Testis (tissue), 2 donors: ENCODE measurements around the gene ZNF862.

ENCODE experiments used
- POLR2A ChIP-seq: fragments of 450-650 bp; IDR thresholded peaks from one replicate; pipeline ENCODE4 v1.6.1; 2017; ENCODE audit warnings: antibody characterized with exemption, mild to moderate bottlenecking, moderate library complexity
- TF ChIP-seq, protein P1 (sequence below), 3 experiments: fragments of 450-650 bp in 2 of 3; fragments of 200-600 bp in 1 of 3; sonication (generic) in 1 of 3; IDR thresholded peaks; one replicate each; pipeline ENCODE4 v1.5.1; 2016 to 2019; ENCODE audit warnings: antibody characterized with exemption in 3 of 3, mild to moderate bottlenecking in 2 of 3, moderate library complexity in 1 of 3

DNA sequence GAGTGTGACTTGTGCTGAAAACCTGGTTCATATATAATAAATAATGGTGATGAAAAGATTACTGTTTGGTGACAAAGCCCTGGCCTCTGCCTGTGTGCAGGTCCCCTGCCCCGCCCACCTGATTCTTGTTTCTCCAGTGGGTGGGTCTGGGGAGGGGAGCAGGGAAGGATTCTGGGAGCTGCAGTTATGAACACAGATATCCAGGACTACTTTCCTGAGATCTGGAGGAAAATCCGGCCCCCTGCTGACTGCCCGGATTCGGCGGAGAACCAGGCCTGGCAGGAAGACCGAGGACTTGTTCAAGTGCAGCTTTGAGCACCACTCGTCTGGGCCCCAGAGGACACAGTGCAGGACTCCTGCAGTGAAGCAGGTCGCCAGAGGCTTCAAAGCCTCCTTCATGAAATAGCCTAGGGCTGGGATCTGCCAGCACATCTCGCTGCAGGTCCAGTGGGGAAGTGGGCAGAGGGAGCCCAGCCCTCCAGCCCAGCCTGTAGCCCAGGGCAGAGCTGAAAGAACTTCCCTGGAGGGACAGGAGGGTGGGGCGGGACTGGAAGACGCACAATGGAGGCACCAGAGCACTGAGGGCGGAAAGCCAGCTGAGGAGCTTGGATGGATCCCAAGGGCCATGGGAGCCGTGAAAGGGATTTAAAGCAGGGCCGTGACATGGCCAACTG, 42.6 kb downstream of the ZNF862 start:
- TF ChIP-seq, protein P1, sequence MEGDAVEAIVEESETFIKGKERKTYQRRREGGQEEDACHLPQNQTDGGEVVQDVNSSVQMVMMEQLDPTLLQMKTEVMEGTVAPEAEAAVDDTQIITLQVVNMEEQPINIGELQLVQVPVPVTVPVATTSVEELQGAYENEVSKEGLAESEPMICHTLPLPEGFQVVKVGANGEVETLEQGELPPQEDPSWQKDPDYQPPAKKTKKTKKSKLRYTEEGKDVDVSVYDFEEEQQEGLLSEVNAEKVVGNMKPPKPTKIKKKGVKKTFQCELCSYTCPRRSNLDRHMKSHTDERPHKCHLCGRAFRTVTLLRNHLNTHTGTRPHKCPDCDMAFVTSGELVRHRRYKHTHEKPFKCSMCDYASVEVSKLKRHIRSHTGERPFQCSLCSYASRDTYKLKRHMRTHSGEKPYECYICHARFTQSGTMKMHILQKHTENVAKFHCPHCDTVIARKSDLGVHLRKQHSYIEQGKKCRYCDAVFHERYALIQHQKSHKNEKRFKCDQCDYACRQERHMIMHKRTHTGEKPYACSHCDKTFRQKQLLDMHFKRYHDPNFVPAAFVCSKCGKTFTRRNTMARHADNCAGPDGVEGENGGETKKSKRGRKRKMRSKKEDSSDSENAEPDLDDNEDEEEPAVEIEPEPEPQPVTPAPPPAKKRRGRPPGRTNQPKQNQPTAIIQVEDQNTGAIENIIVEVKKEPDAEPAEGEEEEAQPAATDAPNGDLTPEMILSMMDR (IDR thresholded peaks at IDR 0.05): no peak
- no peak for TF ChIP-seq POLR2A
